HG02970 (cell line): Measurements from ENCODE around the gene FMN2.
"Not testable (repeated sequence)": the region's sequence is repeated elsewhere in the genome, so short reads cannot be mapped to it uniquely, and the experiment has no call there.

Experiments
- ATAC-seq: cut with Tn5 transposase; IDR thresholded peaks from one replicate; pipeline ENCODE4 v1.9.1; 2021; ENCODE audit warnings: mild to moderate bottlenecking, moderate library complexity, moderate number of reproducible peaks; ENCODE audit not compliant: unreplicated experiment, low FRiP score

The FMN2 gene

DNA sequence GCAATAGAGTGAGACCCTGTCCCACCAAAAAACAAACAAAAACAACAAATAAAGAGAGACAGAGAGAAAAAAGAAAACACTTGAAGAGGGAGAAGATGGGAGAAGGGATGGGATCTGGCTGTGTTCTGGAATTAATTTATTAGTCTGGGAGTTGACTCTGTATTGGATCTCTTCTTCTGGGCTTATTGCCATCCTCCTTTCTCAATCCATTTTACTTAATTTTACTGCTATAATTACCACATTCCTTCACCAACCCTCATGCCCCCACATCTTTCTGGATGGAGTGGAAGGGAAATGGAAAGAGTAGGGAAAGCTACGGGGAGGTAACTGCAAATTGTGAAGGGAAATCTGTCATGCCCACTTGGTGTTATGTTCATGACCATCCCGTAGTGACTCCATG is 42.9 kb downstream of the FMN2 start:
- no peak for ATAC-seq

DNA sequence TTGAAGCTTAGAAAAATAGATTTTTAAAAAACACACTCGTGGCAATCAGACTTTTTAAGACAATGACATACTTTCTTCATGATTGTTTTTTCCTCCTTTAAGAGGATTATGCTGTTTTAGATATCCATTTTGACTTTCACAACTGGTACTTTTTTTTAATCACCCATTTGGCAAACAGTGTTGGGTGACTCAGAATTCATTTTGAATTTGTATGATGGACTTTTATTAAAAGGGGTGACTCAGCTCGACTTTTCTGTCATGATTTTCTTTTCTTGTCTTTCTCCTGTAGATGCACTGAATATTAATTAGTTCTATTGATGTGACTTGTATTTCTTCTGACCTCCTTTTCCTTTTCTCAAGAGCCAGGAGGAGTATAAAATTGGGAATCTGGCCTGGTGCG is 44.7 kb downstream of the FMN2 start:
- no peak for ATAC-seq

DNA sequence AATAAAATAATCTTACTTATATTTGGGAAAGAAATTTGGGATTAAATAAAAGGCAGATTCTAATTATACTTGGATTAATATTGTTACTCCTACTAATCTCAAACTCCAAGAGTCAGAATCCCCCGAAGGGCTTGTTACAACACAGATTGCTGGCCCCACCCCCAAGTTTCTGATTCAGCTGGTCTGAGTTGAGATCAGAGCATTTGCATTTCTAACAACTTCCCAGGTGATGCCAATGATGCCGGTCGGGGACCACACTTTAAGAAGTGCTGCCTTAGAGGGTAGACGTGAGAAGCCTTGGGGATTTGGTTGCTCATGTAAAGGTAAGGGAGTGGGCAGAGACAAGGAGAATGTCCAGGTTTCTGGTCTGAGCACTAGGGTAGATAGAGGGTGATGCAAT is 47.2 kb downstream of the FMN2 start:
- ATAC-seq: no peak

DNA sequence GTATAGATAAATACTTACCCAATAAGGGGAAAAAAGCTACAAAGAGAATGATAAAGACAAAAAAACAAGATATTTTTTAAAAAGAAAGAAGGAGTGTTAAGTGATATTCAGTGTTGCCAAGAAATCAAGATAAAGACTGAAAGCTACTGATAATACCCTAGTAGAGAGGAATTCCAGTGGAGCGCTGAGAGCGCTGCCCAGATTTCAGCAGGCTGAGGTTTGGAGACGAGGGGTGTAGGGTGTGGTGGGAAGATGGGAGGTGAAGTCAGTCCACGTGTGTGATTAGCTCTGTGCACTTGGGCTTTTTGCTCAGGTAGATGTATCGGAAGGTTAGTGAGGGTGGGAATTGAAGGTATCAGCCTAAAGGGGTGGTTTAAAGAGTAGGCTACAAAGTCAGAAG is 47.8 kb downstream of the FMN2 start:
- ATAC-seq: no peak

DNA sequence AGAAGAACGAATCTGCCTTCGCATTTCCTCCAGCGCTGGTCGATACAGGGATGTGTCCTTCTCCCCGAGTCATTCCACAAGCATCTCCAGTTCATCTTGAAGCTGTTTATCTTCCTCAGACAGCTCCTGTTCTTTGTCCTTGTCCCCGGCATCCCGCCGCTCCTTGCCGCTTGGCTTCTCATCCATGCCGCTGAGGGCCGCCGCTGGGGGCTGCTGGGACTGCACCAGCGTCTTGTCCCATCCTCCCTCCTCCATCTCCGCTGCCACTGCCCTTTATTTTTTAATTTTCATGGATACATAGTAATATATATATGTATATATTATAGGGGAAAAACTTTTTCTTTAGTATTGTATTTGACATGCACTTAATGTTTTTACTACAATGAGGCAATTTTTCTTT is 53.4 kb downstream of the FMN2 start:
- no peak for ATAC-seq

DNA sequence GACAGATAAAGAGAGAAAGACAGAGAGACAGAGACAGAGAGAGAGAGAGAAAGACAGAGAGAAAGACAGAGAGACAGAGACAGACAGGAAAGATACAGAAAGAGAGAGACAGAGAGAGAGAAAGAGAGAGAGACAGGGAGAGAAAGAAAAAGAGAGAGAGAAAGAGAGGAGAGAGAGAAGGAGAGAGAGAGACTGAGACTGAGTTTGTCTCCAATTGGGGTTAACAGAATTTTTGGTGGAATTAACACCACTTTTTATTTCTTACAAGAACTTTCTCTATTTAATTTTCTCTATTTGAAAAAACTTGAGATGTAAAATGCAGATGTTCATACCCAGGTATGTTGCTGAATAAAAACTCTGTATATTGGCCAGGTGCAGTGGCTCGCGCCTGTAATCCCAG is 56.6 kb downstream of the FMN2 start:
- ATAC-seq: no peak

DNA sequence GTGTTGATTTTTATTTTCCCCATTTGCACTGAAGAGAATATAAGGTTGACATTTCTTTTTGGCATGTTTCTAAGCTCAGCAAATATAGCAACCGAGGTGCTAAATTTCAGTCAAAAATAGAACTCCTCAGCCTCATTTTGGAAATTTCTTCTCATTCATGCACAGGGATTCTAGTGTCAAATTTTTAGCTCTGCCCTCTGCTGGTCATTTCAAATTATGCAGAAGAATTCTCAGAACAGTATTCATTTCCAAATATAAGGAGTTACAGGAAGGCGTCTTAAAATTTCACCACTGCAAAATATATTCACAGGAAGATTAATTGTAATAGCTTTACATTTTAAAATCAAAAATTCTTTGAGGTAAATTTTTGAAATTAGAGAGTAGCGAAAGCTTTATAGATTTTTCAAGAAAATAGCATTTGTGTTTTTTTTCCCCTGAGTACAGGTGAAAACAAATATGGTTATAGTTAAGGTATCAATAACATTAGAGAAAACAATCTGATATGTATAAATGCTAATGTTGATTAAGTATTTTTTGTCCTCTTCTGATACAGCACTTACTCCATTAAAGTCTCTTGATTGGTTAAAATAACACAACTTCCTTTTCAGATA is 57.9 kb downstream of the FMN2 start:
- no peak for ATAC-seq

DNA sequence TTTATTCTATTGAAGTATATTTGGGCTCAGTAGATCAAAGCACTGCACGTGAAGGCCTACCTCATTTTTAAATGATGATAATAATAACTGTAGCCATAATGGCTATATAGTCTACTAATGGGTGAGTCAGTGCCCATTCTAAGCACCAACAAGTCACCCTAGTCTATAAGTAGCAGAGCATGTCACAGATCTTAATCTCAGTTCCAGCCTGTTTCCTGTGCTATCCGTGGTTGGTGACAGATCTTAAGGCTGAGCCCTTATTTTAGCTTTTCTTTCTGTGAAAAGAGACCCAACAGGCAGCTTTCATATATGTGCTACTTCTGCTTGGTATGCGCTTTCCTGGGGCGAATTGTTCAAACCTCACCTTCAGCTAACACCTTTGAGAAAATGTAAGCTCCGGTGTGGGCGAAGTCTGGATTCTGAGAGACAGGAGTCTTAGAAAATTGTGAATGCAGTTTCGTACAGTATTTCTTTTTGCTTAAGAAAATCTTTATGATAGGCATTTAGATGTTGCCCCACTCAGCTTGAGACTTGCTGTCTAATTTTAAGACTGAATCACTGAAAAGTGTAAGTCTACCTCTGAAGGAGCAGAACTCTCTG is 59.6 kb downstream of the FMN2 start:
- no peak for ATAC-seq

DNA sequence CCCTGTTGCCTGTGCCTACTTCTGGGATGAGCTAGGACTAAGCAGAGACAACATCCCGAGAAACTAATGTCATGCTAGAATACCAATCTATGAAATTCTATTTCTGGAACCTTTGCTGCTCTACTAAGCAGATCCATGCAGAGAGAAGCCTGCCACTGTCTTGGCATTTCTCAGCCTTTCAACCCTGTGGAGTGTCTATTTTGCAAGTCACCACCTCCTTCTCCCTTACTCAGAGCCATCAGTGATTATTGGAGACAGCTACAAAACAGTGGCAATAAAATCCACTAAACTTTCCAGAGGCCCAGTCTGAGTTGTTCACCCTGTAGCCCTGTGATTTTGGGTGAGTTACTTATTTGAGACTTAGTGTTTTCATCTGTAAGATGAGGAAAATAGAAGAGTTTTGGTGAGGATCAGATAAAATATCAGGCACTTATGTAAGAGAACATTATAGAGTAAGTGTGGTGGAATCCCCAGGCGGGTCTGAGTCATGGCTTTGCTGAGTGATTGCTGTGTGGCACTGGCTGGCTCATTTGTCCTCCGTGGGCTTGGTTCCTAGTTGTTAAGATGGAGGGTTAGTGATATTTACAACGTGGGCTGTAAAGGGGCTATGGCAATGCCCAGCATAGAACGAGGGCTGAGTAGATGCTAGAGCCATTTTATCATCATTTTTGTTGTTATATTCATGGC is 61.1 kb downstream of the FMN2 start:
- no peak for ATAC-seq

DNA sequence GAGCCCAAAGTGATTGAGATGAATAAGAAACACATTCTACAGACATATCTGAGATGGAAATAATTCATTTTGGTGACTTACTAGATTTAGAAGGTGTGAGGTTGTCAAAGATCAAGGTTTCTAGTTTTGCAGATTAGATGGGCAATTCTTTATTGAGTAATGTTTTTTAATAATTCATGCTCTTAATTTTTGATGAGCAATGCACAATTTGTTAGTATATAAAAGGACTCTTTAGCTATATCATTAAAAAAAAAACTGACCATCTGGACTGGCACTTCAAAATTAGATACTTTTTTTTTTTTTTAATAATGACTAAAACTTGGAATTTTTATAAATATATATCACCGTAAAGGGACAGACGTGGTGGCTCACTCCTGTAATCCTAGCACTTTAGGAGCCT is 63.9 kb downstream of the FMN2 start:
- no peak for ATAC-seq

DNA sequence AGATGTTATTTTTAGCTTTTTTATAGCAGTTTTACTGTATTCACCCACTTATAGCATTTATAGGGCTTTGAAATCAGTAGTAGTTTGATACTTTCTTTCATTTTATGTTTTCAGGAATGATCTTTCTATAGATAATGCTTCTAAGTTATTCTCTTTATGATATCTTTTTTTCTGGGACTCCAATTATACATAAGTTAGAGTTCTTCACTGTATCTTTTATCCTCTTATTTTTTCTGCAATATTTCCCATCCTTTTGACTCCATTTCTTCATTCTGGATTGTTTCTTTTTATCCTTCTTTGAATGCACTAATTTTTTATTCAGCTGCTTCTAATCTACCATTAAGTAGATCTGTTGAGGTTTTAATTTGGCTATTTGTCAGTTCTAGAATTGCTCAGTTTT is 73.1 kb downstream of the FMN2 start:
- ATAC-seq: no peak

DNA sequence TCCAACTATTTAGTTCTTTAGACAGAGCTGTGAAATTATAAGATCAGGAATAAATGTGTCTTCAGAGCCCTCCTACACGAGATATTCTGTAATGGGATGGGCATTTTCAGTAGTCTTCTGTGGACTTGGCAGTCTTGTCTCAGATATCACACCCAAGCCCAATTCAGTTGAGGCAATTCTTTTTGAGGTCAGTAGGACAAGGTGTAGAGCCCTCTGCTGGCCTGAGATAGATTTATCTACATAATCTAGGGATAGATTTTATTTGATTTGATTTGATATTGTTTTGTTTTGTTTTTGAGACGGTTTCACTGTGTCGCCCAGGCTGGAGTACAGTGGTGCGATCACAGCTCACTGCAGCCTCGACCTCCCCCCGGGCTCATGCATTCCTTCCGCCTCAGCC is 77.5 kb downstream of the FMN2 start:
- no peak for ATAC-seq

DNA sequence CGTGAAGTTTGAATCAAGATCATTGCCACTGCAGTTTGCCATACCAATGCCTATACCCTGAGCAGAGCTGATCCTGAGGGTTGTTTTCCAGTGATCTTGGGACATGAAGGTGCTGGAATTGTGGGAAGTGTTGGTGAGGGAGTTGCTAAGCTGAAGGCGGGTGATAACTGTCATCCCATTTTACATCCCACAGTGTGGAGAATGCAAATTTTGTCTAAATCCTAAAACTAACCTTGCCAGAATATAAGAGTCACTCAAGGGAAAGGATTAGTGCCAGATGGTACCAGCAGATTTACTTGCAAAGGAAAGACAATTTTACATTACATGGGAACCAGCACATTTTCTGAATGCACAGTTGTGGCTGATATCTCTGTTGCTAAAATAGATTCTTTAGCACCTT is 78.6 kb downstream of the FMN2 start:
- no peak for ATAC-seq

DNA sequence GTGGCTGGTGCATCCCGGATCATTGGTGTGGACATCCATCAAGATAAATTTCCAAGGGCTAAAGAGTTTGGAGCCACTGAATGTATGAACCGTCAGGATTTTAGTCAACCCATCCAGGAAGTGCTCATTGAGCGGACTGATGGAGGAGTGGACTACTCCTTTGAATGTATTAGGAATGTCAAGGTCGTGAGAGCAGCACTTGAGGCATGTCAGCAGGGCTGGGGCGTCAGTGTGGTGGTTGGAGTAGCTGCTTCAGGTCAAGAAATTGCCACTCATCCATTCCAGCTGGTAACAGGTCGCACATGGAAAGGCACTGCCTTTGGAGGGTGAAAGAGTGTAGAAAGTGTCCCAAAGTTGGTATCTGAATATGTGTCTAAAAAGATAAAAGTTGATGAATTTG is 79.1 kb downstream of the FMN2 start:
- ATAC-seq: no peak

DNA sequence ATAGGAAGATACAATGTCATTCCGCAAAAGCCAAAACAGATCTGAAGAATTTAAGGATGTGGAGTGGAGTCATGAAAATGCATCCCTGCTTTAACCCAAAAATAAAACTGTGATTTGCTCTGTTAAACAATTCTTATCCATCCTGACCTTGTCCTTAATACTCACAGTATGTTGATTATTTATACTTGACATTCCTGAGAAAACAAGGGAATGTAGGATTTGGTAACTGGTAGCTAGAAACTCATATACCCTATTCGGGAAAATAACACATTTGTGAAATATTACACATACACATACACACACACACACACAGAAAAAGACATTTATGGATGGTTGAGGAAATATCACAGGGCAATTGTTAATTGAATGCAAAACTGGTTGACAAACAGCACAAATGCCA is 80.2 kb downstream of the FMN2 start:
- ATAC-seq: no peak

DNA sequence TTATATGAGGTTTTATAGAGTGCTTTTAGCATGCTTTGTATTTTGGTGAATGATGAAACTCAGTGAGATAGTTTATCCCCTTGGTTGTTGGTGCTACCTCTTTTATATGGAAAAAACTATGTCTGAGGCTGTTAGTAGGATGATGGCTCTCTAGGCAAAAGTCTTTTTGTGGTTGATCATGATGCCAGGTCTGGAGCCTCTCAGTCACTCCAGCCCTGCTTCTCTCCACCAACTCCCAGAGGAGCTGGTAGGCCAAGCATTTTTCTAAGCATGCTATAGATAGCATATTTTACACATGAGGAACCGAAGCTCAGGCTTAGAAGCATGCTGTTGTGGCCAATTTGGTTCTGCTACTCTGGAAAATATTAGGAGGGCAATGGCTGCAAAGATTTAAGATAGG is 82.2 kb downstream of the FMN2 start:
- ATAC-seq: no peak

DNA sequence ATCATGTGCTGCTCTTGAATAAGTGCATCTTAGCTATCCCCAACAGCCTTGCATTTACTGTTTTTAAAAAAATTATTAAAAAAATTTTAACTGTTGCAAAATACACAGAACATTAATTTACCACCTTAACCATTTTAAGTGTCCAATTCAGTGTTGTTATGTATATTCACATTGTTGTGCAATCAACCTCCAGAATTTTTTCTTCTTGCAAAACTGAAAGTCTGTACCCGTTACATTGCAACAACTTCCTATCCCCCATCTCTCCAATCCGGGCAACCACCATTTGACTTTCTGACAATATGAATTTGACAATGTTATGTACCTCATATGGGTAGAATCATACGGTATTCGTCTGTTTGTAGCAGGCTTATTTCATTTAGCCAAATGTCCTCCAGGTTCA is 83.1 kb downstream of the FMN2 start:
- no peak for ATAC-seq

DNA sequence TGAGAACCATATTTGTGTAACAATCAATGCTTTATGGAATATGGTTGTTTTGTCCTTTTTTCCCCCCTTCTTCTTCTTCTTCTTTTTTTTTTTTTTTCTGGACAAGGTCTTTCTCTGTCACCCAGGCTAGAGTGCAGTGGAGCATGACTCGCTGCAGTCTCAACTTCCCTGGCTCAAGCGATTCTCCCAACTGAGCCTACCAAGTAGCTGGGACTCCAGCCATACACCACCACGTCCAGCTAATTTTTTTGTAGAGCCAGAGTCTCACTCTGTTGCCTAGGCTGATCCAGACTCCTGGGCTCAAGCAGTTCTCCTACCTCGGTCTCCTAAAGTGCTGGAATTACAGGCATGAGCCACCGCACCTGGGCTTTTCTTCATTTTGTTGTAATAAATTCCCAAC is 86.7 kb downstream of the FMN2 start:
- no peak for ATAC-seq

DNA sequence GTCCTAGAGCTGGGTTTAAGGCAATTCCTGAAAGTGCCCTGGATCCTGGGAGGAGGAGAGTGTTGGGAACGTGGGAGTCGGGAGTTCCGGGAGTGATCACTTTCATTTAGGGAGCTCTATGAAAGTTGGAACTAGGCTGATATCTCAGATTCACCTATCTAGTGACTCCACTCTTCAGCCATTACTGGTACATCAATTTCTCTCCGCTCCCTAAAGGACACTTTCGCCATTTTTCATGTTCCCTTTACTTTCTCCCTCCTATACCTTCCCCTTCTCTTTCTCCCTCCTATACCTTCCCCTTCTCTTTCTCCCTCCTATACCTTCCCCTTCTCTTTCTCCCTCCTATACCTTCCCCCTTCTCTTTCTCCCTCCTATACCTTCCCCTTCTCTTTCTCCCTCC is 93.0 kb downstream of the FMN2 start:
- not testable (repeated sequence) for ATAC-seq

DNA sequence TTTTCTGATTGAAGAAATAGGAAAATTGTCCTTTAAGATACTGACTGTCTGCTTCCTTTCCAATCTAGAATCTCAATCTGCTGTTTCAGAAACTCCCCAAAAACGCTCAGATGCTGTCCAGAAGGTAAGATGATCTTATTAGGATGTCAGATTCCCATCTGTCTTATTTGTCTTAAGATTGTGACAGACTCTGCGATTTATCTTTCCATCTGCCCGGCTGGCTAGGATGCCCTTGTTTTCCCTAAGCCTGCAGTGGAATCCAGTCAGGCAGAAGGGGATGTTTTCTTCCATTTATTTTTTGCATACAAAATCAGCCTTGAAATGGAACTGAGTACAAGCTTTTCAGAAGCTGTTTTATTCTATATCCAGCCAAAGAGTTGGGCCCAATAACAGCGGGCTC is 96.5 kb downstream of the FMN2 start:
- no peak for ATAC-seq

DNA sequence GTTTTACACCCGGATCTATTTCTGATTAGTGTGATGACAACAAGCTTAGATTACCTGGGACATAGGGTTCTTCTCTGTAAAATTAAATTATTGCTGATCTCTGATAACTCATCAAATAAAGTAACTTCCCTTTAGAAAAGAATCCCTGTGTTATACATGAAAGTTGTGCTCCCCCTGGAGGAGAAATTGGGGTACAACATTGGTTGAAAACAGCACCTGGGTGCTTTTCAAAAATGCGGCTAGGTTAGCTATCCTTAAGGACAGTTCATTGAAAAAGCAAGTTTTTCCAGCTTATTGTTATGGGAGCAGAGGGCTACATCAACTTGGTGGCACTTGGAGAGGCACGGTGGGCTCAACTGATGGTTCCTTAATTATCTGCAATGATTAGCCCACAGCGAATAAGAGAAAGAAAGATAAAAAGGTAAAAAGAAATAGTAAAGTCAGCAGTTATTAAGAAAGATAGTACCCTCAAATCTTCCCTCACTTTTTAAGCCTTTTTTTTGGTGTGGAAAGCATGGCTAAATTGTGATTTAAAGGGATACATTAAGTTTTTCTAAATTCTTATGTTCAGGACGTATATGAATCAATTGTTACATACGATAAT is 97.8 kb downstream of the FMN2 start:
- ATAC-seq: peak; percentile 77

DNA sequence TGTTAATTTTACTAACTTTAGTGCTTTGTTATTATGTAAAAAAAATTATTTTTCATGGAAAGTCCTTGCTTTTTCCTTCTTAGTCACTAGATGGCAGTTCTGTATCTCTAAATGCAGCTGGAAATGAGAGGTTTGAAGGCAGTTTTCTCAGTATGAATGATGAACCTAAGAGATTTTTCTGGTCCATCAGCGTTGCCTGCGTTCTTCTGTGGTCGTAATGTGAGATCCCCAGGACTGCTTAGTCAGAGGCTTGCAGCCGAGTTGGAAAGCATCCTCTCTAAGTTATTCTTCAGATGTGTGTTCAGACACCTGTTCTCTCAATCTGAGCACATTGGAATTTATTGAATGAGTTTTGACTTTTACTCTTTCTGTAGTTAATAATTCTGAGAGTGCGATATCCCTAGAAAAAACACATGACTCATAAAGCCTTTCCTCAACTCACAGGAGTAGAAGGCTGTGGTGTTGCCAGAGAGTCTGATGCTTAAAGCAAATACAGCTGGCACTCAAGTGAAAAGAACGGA is 99.3 kb downstream of the FMN2 start:
- no peak for ATAC-seq
